Measurements from ENCODE around the gene MACROD1.

MACROD1 gene

GRCh38 chr11:64060861-64061444 lies 105.0 kb downstream of the MACROD1 start:
- DNase-seq, result peak; percentile 32

GRCh38 chr11:64060263-64060860 lies 105.6 kb downstream of the MACROD1 start:
- TF ChIP-seq POLR2A (IDR thresholded peaks at IDR 0.05; ENCODE audit: low read length), result no peak
- no peak for TF ChIP-seq GATA1 (IDR thresholded peaks at IDR 0.05; ENCODE audit: low read depth, low read length)
- no peak for DNase-seq

More at GRCh38 chr11:64060861-64061444, 105.0 kb downstream of the MACROD1 start:
- TF ChIP-seq POLR2A (IDR thresholded peaks at IDR 0.05; ENCODE audit: low read length) (no peak), GATA1 (IDR thresholded peaks at IDR 0.05; ENCODE audit: low read depth, low read length) (no peak)

GRCh38 chr11:64059339-64060140 lies 106.4 kb downstream of the MACROD1 start:
- no peak for DNase-seq
- TF ChIP-seq POLR2A (IDR thresholded peaks at IDR 0.05; ENCODE audit: low read length) (no peak), GATA1 (IDR thresholded peaks at IDR 0.05; ENCODE audit: low read depth, low read length) (no peak)

- no peak for TF ChIP-seq GATA1 (IDR thresholded peaks at IDR 0.05; ENCODE audit: low read depth, low read length)
- no peak for TF ChIP-seq POLR2A (IDR thresholded peaks at IDR 0.05; ENCODE audit: low read length)
- no peak for DNase-seq
Observed at GRCh38 chr11:64058494-64058893, 107.4 kb downstream of the MACROD1 start.

- TF ChIP-seq GATA1 (IDR thresholded peaks at IDR 0.05; ENCODE audit: low read depth, low read length), result no peak
Observed at GRCh38 chr11:64057890-64058289, 108.0 kb downstream of the MACROD1 start.

GRCh38 chr11:64056861-64057260 lies 109.1 kb downstream of the MACROD1 start:
- no peak for DNase-seq
- TF ChIP-seq POLR2A (IDR thresholded peaks at IDR 0.05; ENCODE audit: low read length), result no peak
- TF ChIP-seq GATA1 (IDR thresholded peaks at IDR 0.05; ENCODE audit: low read depth, low read length), result no peak

More at GRCh38 chr11:64057890-64058289, 108.0 kb downstream of the MACROD1 start:
- DNase-seq, result no peak

GRCh38 chr11:64056213-64056785 lies 109.6 kb downstream of the MACROD1 start:
- no peak for DNase-seq
- TF ChIP-seq GATA1 (IDR thresholded peaks at IDR 0.05; ENCODE audit: low read depth, low read length) (no peak), POLR2A (IDR thresholded peaks at IDR 0.05; ENCODE audit: low read length) (no peak)

- TF ChIP-seq GATA1 (IDR thresholded peaks at IDR 0.05; ENCODE audit: low read depth, low read length), result no peak
- TF ChIP-seq POLR2A (IDR thresholded peaks at IDR 0.05; ENCODE audit: low read length), result no peak
Observed at GRCh38 chr11:64055077-64055476, 110.8 kb downstream of the MACROD1 start.

GRCh38 chr11:64053699-64054098 lies 112.2 kb downstream of the MACROD1 start:
- TF ChIP-seq POLR2A (IDR thresholded peaks at IDR 0.05; ENCODE audit: low read length), result no peak
- TF ChIP-seq GATA1 (IDR thresholded peaks at IDR 0.05; ENCODE audit: low read depth, low read length), result no peak
- no peak for DNase-seq

More at GRCh38 chr11:64055077-64055476, 110.8 kb downstream of the MACROD1 start:
- DNase-seq, result no peak

- no peak for TF ChIP-seq GATA1 (IDR thresholded peaks at IDR 0.05; ENCODE audit: low read depth, low read length)
- TF ChIP-seq POLR2A (IDR thresholded peaks at IDR 0.05; ENCODE audit: low read length), result no peak
- DNase-seq, result no peak
Observed at GRCh38 chr11:64052938-64053622, 112.8 kb downstream of the MACROD1 start.

GRCh38 chr11:64052436-64052835 lies 113.5 kb downstream of the MACROD1 start:
- TF ChIP-seq POLR2A (IDR thresholded peaks at IDR 0.05; ENCODE audit: low read length), result no peak
- no peak for TF ChIP-seq GATA1 (IDR thresholded peaks at IDR 0.05; ENCODE audit: low read depth, low read length)
- no peak for DNase-seq

- DNase-seq, result no peak
- no peak for TF ChIP-seq GATA1 (IDR thresholded peaks at IDR 0.05; ENCODE audit: low read depth, low read length)
- TF ChIP-seq POLR2A (IDR thresholded peaks at IDR 0.05; ENCODE audit: low read length), result no peak
Observed at GRCh38 chr11:64051297-64051696, 114.6 kb downstream of the MACROD1 start.

- no peak for DNase-seq
- TF ChIP-seq GATA1 (IDR thresholded peaks at IDR 0.05; ENCODE audit: low read depth, low read length) (no peak), POLR2A (IDR thresholded peaks at IDR 0.05; ENCODE audit: low read length) (no peak)
Observed at GRCh38 chr11:64049509-64049908, 116.4 kb downstream of the MACROD1 start.

Measured in erythroblast (primary cell).